T-helper 2 cell treated with Interferon-gamma antibody and Interleukin-4, amounts not matched to agents 5 μg/mL and 100 μg/mL, for 36 hours (primary cell): ENCODE data around the gene DYNLRB2.

Source experiments
- DNase-seq: peaks from one replicate; pipeline ENCODE4 v3.0.0; 2021; ENCODE audit warnings: low spot score
- H3K27ac Mint-ChIP-seq: one replicate; pipeline ENCODE4 v1.8.0; 2021; ENCODE audit warnings: mild to moderate bottlenecking, mixed read lengths
- H3K27me3 Mint-ChIP-seq: one replicate; pipeline ENCODE4 v1.8.0; 2021; ENCODE audit warnings: low read depth, mixed read lengths
- H3K36me3 Mint-ChIP-seq: one replicate; pipeline ENCODE4 v1.8.0; 2021; ENCODE audit warnings: low read depth, mixed read lengths
- H3K4me1 Mint-ChIP-seq: one replicate; pipeline ENCODE4 v1.8.0; 2021; ENCODE audit warnings: low read depth, mixed read lengths
- H3K4me3 Mint-ChIP-seq: one replicate; pipeline ENCODE4 v1.8.0; 2022; ENCODE audit warnings: mild to moderate bottlenecking, moderate library complexity, mixed read lengths
- H3K9me3 Mint-ChIP-seq: one replicate; pipeline ENCODE4 v1.8.0; 2021; ENCODE audit warnings: mixed read lengths

Gene DYNLRB2

GRCh38 chr16:80526418-80527061 lies 14.3 kb upstream of the DYNLRB2 start:
- Mint-ChIP-seq H3K27ac (no peak overlapping the region), H3K27me3 (peaks cover 33% of the 10 kb centered on the region)
- DNase-seq, result peak; percentile 25

DNA sequence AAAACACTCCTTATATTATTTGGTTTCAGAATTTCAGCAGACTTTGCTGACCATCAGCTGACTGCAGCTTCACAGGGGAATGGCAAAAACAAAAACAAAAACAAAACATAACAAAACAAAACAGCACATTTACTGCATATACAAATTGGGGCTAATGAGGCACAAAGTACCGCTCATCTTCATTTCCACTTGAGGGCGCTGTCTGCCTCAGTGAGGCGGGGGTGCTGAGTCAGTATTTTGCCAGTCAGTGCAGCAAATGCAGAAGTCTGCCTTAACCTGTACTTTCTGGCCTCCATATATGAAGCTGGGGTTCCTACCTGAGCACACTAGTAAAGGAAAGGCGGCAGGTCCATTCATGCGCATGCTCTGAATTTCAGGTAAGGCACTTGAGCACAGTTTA lies 13.5 kb upstream of the DYNLRB2 start:
- Mint-ChIP-seq H3K4me3 (no peak overlapping the region), H3K36me3 (no peaks in the 10 kb centered on the region)

More at GRCh38 chr16:80526418-80527061, 14.3 kb upstream of the DYNLRB2 start:
- Mint-ChIP-seq H3K36me3 (no peaks in the 10 kb centered on the region), H3K9me3 (no peaks in the 10 kb centered on the region), H3K4me3 (no peak overlapping the region), H3K4me1 (peaks cover 10% of the 10 kb centered on the region)

GRCh38 chr16:80530479-80530878 lies 10.3 kb upstream of the DYNLRB2 start:
- peaks cover 10% of the 10 kb centered on the region for H3K4me1 Mint-ChIP-seq
- no peaks in the 10 kb centered on the region for H3K36me3 Mint-ChIP-seq
- DNase-seq, result no peak
- no peak overlapping the region for H3K4me3 Mint-ChIP-seq
- peaks cover 29% of the 10 kb centered on the region for H3K27me3 Mint-ChIP-seq
- H3K27ac Mint-ChIP-seq, result no peak overlapping the region
- H3K9me3 Mint-ChIP-seq, result no peaks in the 10 kb centered on the region

More for the DNA sequence above, 13.5 kb upstream of the DYNLRB2 start:
- peaks cover 10% of the 10 kb centered on the region for H3K4me1 Mint-ChIP-seq
- H3K9me3 Mint-ChIP-seq, result no peaks in the 10 kb centered on the region
- peaks cover 28% of the 10 kb centered on the region for H3K27me3 Mint-ChIP-seq
- H3K27ac Mint-ChIP-seq, result no peak overlapping the region
- peak; percentile 49 for DNase-seq

DNA sequence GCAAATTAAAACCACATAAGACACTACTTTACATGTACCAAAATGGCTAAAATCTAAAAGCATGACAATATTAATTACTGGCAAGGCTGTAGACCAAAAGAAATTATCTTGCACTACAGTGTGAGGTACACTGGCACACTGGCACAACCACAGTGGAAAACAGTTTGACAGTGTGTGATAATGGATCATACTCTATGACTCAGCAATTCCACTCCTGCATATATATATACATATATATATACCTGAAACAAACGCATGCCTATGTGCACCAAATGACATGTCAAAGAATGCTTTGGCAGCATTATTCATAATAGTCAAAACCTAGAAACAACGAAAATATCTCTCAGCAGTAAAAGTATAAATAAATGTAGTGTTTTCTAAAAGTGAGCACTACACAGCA lies 4.6 kb upstream of the DYNLRB2 start:
- H3K27ac Mint-ChIP-seq, result no peak overlapping the region
- peaks cover 29% of the 10 kb centered on the region for H3K27me3 Mint-ChIP-seq
- peaks cover 21% of the 10 kb centered on the region for H3K4me1 Mint-ChIP-seq
- H3K36me3 Mint-ChIP-seq, result peaks cover 3% of the 10 kb centered on the region
- H3K4me3 Mint-ChIP-seq, result no peak overlapping the region
- H3K9me3 Mint-ChIP-seq, result peaks cover 12% of the 10 kb centered on the region
- no peak for DNase-seq

- H3K9me3 Mint-ChIP-seq, result peaks cover 12% of the 10 kb centered on the region
- peak overlapping the region; percentile 93 for H3K27ac Mint-ChIP-seq
- H3K4me1 Mint-ChIP-seq, result peaks cover 22% of the 10 kb centered on the region
Measured at GRCh38 chr16:80541306-80541694, 507 bp downstream of the DYNLRB2 start.

DNA sequence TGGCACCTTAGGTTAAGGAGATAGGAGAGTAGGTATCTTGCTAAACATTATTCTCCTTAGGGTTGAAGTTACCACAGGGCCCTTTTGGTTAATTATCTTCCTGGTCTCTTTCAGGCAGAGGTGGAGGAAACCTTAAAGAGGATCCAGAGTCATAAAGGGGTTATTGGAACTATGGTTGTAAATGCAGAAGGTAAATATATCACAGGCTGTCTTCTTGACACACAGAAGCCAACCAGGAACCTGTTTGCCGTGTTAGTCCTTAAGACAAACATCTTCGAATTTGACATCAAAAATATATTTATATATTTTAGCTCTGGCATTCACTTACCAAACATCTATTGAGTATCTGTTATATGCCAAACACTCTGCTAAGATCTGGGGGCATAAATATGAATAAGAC lies 2.4 kb downstream of the DYNLRB2 start:
- no peak for DNase-seq
- Mint-ChIP-seq H3K9me3 (peaks cover 12% of the 10 kb centered on the region), H3K27ac (no peak overlapping the region), H3K4me3 (no peak overlapping the region), H3K36me3 (peaks cover 3% of the 10 kb centered on the region), H3K4me1 (peaks cover 30% of the 10 kb centered on the region), H3K27me3 (peaks cover 12% of the 10 kb centered on the region)

More at GRCh38 chr16:80541306-80541694, 507 bp downstream of the DYNLRB2 start:
- H3K36me3 Mint-ChIP-seq, result peaks cover 3% of the 10 kb centered on the region
- peaks cover 13% of the 10 kb centered on the region for H3K27me3 Mint-ChIP-seq
- H3K4me3 Mint-ChIP-seq, result peak overlapping the region; percentile 93
- DNase-seq, result no peak

GRCh38 chr16:80544326-80544725 lies 3.5 kb downstream of the DYNLRB2 start:
- no peak for DNase-seq
- Mint-ChIP-seq H3K27ac (no peak overlapping the region), H3K36me3 (peaks cover 3% of the 10 kb centered on the region), H3K27me3 (peaks cover 12% of the 10 kb centered on the region), H3K9me3 (peaks cover 12% of the 10 kb centered on the region), H3K4me1 (peaks cover 32% of the 10 kb centered on the region), H3K4me3 (no peak overlapping the region)

DNA sequence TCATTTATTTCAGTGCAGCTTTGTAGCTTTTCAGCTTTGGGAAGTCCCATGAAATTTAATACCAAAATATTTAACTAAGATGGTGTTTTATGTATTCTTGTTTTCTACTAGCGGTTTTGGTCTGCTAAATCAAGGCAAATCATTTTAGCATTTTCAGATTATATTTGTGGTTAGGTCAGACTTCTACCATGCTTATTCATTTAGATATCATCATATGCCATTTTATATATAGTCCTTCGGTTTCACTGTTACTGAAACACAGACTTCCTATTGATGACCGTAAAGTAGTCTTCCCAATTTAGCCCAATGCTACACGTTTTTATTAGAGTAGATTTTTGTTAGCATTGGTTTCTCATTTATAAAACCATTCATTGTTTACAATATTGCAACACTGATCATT lies 5.5 kb downstream of the DYNLRB2 start:
- Mint-ChIP-seq H3K4me3 (no peak overlapping the region), H3K27ac (no peak overlapping the region), H3K27me3 (peaks cover 14% of the 10 kb centered on the region), H3K9me3 (no peaks in the 10 kb centered on the region), H3K36me3 (no peaks in the 10 kb centered on the region), H3K4me1 (peaks cover 19% of the 10 kb centered on the region)
- DNase-seq, result no peak

GRCh38 chr16:80547145-80547544 lies 6.4 kb downstream of the DYNLRB2 start:
- H3K9me3 Mint-ChIP-seq, result no peaks in the 10 kb centered on the region
- H3K27me3 Mint-ChIP-seq, result peaks cover 12% of the 10 kb centered on the region
- no peak for DNase-seq
- H3K27ac Mint-ChIP-seq, result no peak overlapping the region
- peaks cover 18% of the 10 kb centered on the region for H3K4me1 Mint-ChIP-seq
- no peak overlapping the region for H3K4me3 Mint-ChIP-seq
- H3K36me3 Mint-ChIP-seq, result no peaks in the 10 kb centered on the region

GRCh38 chr16:80552277-80552676 lies 11.5 kb downstream of the DYNLRB2 start:
- Mint-ChIP-seq H3K36me3 (no peaks in the 10 kb centered on the region), H3K27me3 (peaks cover 22% of the 10 kb centered on the region), H3K4me1 (peaks cover 21% of the 10 kb centered on the region), H3K27ac (no peak overlapping the region), H3K4me3 (no peak overlapping the region), H3K9me3 (no peaks in the 10 kb centered on the region)
- DNase-seq, result no peak

- Mint-ChIP-seq H3K36me3 (no peaks in the 10 kb centered on the region), H3K4me3 (no peak overlapping the region), H3K4me1 (peaks cover 13% of the 10 kb centered on the region), H3K27me3 (peaks cover 16% of the 10 kb centered on the region), H3K9me3 (no peaks in the 10 kb centered on the region), H3K27ac (no peak overlapping the region)
- no peak for DNase-seq
Measured at GRCh38 chr16:80554033-80554432, 13.2 kb downstream of the DYNLRB2 start.

GRCh38 chr16:80556481-80556880 lies 15.7 kb downstream of the DYNLRB2 start:
- peaks cover 13% of the 10 kb centered on the region for H3K4me1 Mint-ChIP-seq
- no peaks in the 10 kb centered on the region for H3K36me3 Mint-ChIP-seq
- no peak for DNase-seq
- no peak overlapping the region for H3K27ac Mint-ChIP-seq
- H3K27me3 Mint-ChIP-seq, result peaks cover 18% of the 10 kb centered on the region
- no peaks in the 10 kb centered on the region for H3K9me3 Mint-ChIP-seq
- H3K4me3 Mint-ChIP-seq, result no peak overlapping the region

- no peak for DNase-seq
- H3K4me1 Mint-ChIP-seq, result peaks cover 13% of the 10 kb centered on the region
- H3K27ac Mint-ChIP-seq, result no peak overlapping the region
- H3K27me3 Mint-ChIP-seq, result peaks cover 18% of the 10 kb centered on the region
- no peaks in the 10 kb centered on the region for H3K9me3 Mint-ChIP-seq
- no peak overlapping the region for H3K4me3 Mint-ChIP-seq
- H3K36me3 Mint-ChIP-seq, result no peaks in the 10 kb centered on the region
Measured at GRCh38 chr16:80557037-80557436, 16.2 kb downstream of the DYNLRB2 start.

DNA sequence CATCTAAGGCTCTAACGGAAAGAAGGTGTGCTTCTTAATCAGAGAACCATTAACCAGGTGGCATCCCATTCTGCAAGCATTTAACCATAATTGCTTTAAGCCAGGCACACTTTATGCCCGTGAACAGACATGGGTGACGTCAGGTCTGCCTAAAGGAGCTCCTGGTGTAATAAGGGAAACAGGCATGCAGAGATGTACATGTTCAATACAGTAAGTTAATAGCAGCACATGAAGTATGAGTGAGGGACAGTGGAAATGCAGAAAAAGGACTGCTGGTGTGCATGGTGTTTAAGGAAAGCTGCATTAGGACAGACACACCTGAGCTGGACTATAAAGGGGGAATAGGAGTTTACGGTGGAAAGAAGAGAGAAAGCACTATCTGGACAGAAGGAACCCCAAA lies 18.6 kb downstream of the DYNLRB2 start:
- Mint-ChIP-seq H3K4me1 (peaks cover 4% of the 10 kb centered on the region), H3K9me3 (no peaks in the 10 kb centered on the region)
- no peak for DNase-seq

GRCh38 chr16:80563066-80563465 lies 22.3 kb downstream of the DYNLRB2 start:
- peaks cover 14% of the 10 kb centered on the region for H3K9me3 Mint-ChIP-seq
- H3K4me3 Mint-ChIP-seq, result no peak overlapping the region
- peaks cover 20% of the 10 kb centered on the region for H3K4me1 Mint-ChIP-seq
- peaks cover 6% of the 10 kb centered on the region for H3K36me3 Mint-ChIP-seq
- peaks cover 5% of the 10 kb centered on the region for H3K27me3 Mint-ChIP-seq
- DNase-seq, result no peak
- no peak overlapping the region for H3K27ac Mint-ChIP-seq

More for the DNA sequence above, 18.6 kb downstream of the DYNLRB2 start:
- Mint-ChIP-seq H3K4me3 (no peak overlapping the region), H3K27ac (no peak overlapping the region), H3K27me3 (peaks cover 16% of the 10 kb centered on the region), H3K36me3 (no peaks in the 10 kb centered on the region)
